ENCODE results near the gene EYA2.

- TF ChIP-seq CTCF (IDR thresholded peaks at IDR 0.05) = no peak
- TF ChIP-seq POLR2A (IDR thresholded peaks at IDR 0.05) = no peak
Observed at GRCh38 chr20:46977204-46977603, 82.6 kb downstream of the EYA2 start.
